ENCODE results near the gene VTCN1.

The VTCN1 gene

GRCh38 chr1:117257291-117257690 is 46.6 kb upstream of the VTCN1 start (continued):
- TF ChIP-seq ARNTL (CRISPR knock-in tag; IDR thresholded peaks at IDR 0.05; ENCODE audit: borderline replicate concordance, low read depth) = no peak

GRCh38 chr1:117250061-117250606 is 39.4 kb upstream of the VTCN1 start:
- no peak for ATAC-seq
- no peak for TF ChIP-seq BACH2 (CRISPR knock-in tag; IDR thresholded peaks at IDR 0.05; ENCODE audit: borderline replicate concordance)
- TF ChIP-seq ARNTL (CRISPR knock-in tag; IDR thresholded peaks at IDR 0.05; ENCODE audit: borderline replicate concordance, low read depth) = no peak
- TF ChIP-seq ESRRG (CRISPR knock-in tag; IDR thresholded peaks at IDR 0.05) = no peak
- TF ChIP-seq, protein P1, sequence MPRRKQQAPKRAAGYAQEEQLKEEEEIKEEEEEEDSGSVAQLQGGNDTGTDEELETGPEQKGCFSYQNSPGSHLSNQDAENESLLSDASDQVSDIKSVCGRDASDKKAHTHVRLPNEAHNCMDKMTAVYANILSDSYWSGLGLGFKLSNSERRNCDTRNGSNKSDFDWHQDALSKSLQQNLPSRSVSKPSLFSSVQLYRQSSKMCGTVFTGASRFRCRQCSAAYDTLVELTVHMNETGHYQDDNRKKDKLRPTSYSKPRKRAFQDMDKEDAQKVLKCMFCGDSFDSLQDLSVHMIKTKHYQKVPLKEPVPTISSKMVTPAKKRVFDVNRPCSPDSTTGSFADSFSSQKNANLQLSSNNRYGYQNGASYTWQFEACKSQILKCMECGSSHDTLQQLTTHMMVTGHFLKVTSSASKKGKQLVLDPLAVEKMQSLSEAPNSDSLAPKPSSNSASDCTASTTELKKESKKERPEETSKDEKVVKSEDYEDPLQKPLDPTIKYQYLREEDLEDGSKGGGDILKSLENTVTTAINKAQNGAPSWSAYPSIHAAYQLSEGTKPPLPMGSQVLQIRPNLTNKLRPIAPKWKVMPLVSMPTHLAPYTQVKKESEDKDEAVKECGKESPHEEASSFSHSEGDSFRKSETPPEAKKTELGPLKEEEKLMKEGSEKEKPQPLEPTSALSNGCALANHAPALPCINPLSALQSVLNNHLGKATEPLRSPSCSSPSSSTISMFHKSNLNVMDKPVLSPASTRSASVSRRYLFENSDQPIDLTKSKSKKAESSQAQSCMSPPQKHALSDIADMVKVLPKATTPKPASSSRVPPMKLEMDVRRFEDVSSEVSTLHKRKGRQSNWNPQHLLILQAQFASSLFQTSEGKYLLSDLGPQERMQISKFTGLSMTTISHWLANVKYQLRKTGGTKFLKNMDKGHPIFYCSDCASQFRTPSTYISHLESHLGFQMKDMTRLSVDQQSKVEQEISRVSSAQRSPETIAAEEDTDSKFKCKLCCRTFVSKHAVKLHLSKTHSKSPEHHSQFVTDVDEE (CRISPR knock-in tag; IDR thresholded peaks at IDR 0.05) = no peak
- no peak for TF ChIP-seq ZFP3 (CRISPR knock-in tag; IDR thresholded peaks at IDR 0.05)
- no peak for TF ChIP-seq TOX (CRISPR knock-in tag; IDR thresholded peaks at IDR 0.05; ENCODE audit: borderline replicate concordance)
- no peak for TF ChIP-seq ZNF70 (CRISPR knock-in tag; IDR thresholded peaks at IDR 0.05)
- TF ChIP-seq SNAI2 (CRISPR knock-in tag; IDR thresholded peaks at IDR 0.05) = no peak
- no peak for TF ChIP-seq PPARA (CRISPR knock-in tag; IDR thresholded peaks at IDR 0.05; ENCODE audit: borderline replicate concordance)
- TF ChIP-seq ZFP30 (CRISPR knock-in tag; IDR thresholded peaks at IDR 0.05) = no peak
- TF ChIP-seq ZNF8 (CRISPR knock-in tag; IDR thresholded peaks at IDR 0.05) = no peak
- no peak for TF ChIP-seq ZC3H10 (CRISPR knock-in tag; IDR thresholded peaks at IDR 0.05)

- no peak for ATAC-seq
- TF ChIP-seq ZNF70 (CRISPR knock-in tag; IDR thresholded peaks at IDR 0.05) (no peak), ZNF8 (CRISPR knock-in tag; IDR thresholded peaks at IDR 0.05) (no peak), ARNTL (CRISPR knock-in tag; IDR thresholded peaks at IDR 0.05; ENCODE audit: borderline replicate concordance, low read depth) (no peak), ESRRG (CRISPR knock-in tag; IDR thresholded peaks at IDR 0.05) (no peak)
- TF ChIP-seq, protein P2, sequence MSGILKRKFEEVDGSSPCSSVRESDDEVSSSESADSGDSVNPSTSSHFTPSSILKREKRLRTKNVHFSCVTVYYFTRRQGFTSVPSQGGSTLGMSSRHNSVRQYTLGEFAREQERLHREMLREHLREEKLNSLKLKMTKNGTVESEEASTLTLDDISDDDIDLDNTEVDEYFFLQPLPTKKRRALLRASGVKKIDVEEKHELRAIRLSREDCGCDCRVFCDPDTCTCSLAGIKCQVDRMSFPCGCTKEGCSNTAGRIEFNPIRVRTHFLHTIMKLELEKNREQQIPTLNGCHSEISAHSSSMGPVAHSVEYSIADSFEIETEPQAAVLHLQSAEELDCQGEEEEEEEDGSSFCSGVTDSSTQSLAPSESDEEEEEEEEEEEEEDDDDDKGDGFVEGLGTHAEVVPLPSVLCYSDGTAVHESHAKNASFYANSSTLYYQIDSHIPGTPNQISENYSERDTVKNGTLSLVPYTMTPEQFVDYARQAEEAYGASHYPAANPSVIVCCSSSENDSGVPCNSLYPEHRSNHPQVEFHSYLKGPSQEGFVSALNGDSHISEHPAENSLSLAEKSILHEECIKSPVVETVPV (CRISPR knock-in tag; IDR thresholded peaks at IDR 0.05) = no peak
Observed at GRCh38 chr1:117244971-117245370, 34.2 kb upstream of the VTCN1 start.

- ATAC-seq = no peak
- TF ChIP-seq RARB (CRISPR knock-in tag; IDR thresholded peaks at IDR 0.05) (no peak), ZFP3 (CRISPR knock-in tag; IDR thresholded peaks at IDR 0.05) (no peak), ZNF565 (CRISPR knock-in tag; conservative IDR thresholded peaks at IDR 0.05; ENCODE audit: low read depth) (no peak), ZC3H10 (CRISPR knock-in tag; IDR thresholded peaks at IDR 0.05) (no peak), OSR1 (CRISPR knock-in tag; IDR thresholded peaks at IDR 0.05) (no peak), BACH2 (CRISPR knock-in tag; IDR thresholded peaks at IDR 0.05; ENCODE audit: borderline replicate concordance) (no peak), TOX (CRISPR knock-in tag; IDR thresholded peaks at IDR 0.05; ENCODE audit: borderline replicate concordance) (no peak), PPARA (CRISPR knock-in tag; IDR thresholded peaks at IDR 0.05; ENCODE audit: borderline replicate concordance) (no peak), TCF4 (CRISPR knock-in tag; IDR thresholded peaks at IDR 0.05; ENCODE audit: borderline replicate concordance) (no peak), ESRRG (CRISPR knock-in tag; IDR thresholded peaks at IDR 0.05) (no peak), ISL1 (CRISPR knock-in tag; IDR thresholded peaks at IDR 0.05) (no peak)
- TF ChIP-seq, protein P2 (CRISPR knock-in tag; IDR thresholded peaks at IDR 0.05) = no peak
- TF ChIP-seq, protein P3, sequence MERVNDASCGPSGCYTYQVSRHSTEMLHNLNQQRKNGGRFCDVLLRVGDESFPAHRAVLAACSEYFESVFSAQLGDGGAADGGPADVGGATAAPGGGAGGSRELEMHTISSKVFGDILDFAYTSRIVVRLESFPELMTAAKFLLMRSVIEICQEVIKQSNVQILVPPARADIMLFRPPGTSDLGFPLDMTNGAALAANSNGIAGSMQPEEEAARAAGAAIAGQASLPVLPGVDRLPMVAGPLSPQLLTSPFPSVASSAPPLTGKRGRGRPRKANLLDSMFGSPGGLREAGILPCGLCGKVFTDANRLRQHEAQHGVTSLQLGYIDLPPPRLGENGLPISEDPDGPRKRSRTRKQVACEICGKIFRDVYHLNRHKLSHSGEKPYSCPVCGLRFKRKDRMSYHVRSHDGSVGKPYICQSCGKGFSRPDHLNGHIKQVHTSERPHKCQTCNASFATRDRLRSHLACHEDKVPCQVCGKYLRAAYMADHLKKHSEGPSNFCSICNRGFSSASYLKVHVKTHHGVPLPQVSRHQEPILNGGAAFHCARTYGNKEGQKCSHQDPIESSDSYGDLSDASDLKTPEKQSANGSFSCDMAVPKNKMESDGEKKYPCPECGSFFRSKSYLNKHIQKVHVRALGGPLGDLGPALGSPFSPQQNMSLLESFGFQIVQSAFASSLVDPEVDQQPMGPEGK (CRISPR knock-in tag; IDR thresholded peaks at IDR 0.05; ENCODE audit: borderline replicate concordance) = no peak
Observed at GRCh38 chr1:117244306-117244705, 33.6 kb upstream of the VTCN1 start.
